ENCODE data around the gene D2HGDH.

- TF ChIP-seq, protein P1, sequence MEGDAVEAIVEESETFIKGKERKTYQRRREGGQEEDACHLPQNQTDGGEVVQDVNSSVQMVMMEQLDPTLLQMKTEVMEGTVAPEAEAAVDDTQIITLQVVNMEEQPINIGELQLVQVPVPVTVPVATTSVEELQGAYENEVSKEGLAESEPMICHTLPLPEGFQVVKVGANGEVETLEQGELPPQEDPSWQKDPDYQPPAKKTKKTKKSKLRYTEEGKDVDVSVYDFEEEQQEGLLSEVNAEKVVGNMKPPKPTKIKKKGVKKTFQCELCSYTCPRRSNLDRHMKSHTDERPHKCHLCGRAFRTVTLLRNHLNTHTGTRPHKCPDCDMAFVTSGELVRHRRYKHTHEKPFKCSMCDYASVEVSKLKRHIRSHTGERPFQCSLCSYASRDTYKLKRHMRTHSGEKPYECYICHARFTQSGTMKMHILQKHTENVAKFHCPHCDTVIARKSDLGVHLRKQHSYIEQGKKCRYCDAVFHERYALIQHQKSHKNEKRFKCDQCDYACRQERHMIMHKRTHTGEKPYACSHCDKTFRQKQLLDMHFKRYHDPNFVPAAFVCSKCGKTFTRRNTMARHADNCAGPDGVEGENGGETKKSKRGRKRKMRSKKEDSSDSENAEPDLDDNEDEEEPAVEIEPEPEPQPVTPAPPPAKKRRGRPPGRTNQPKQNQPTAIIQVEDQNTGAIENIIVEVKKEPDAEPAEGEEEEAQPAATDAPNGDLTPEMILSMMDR (IDR thresholded peaks at IDR 0.05) = no peak
- no peak for TF ChIP-seq POLR2A (IDR thresholded peaks at IDR 0.05)
These were observed 82.1 kb downstream of the D2HGDH start for GRCh38 chr2:241816431-241817121.
